Measurements from ENCODE around the gene DEPDC5.

DEPDC5 gene

GRCh38 chr22:31866918-31867317 lies 113.1 kb downstream of the DEPDC5 start:
- DNase-seq (ENCODE audit: extremely low spot score) = no peak
- ChIA-PET POLR2A (no interaction called here), CTCF (no interaction called here)
- TF ChIP-seq CTBP1 (IDR thresholded peaks at IDR 0.05; ENCODE audit: borderline replicate concordance) = no peak

DNA sequence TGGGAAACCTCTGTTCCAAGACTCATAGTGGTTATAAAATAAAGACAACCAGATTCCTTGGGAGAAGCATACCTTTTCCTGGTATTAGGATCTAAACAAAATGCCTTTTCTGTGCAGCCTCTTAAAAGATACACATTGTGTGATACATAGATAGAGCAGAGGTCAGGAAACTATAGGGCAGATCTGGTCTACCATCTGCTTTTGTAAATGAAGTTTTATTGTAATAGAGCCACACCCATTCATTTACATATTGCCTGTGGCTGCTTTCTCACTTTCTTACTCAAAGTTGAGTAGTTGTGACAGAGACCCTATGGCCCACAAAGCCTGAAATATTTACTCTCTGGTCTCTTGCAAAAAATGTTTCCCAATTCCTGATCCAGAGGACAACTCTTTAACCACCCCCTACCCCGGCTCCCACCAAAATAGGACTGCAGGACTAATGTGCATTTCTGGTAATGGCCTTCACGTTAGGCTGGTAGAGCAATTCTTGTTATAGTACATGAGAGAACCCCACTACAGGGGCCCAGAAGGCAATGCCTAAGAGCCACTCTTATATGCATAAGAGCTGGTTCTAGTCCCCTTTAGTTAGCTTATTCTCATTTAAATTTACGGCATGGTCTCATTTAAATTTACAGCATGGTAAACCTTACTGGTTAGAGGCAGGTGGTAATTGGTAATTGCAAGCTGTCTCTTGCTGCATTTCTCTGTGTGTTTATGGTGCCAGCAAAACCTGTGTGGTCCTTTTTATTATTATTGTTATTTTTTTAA lies 113.8 kb downstream of the DEPDC5 start:
- CTCF ChIA-PET = no interaction called here
- TF ChIP-seq CTBP1 (IDR thresholded peaks at IDR 0.05; ENCODE audit: borderline replicate concordance) = no peak
- TF ChIP-seq TARDBP (IDR thresholded peaks at IDR 0.05) = no peak
- no peak for TF ChIP-seq ELF4 (IDR thresholded peaks at IDR 0.05)
- no peak for TF ChIP-seq ARNT (IDR thresholded peaks at IDR 0.05)
- TF ChIP-seq FOXK2 (IDR thresholded peaks at IDR 0.05) = no peak
- TF ChIP-seq, protein P1, sequence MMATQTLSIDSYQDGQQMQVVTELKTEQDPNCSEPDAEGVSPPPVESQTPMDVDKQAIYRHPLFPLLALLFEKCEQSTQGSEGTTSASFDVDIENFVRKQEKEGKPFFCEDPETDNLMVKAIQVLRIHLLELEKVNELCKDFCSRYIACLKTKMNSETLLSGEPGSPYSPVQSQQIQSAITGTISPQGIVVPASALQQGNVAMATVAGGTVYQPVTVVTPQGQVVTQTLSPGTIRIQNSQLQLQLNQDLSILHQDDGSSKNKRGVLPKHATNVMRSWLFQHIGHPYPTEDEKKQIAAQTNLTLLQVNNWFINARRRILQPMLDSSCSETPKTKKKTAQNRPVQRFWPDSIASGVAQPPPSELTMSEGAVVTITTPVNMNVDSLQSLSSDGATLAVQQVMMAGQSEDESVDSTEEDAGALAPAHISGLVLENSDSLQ (IDR thresholded peaks at IDR 0.05) = no peak
- no peak for TF ChIP-seq NFRKB (IDR thresholded peaks at IDR 0.05)
- no peak for DNase-seq (ENCODE audit: extremely low spot score)

DNA sequence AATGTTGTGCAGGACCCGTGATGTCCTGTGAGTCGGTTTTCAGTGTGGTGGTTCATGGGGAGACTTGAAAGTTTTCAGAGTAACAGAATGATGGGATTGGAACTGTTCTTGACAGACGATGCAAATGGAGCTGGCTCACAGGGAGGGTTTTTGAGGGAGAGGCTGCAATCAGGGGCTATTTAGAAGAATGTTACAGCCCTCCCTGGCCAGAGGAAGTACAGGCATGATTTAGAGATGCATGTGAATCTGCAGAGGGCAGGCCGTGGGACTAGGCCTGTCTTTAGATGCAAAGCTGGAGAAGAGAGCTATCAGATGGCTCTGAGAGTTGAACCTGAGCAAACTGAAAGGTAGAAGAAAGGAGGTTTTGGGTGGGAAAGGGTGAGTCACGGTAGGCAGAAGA lies 115.9 kb downstream of the DEPDC5 start:
- TF ChIP-seq HDGF (IDR thresholded peaks at IDR 0.05; ENCODE audit: borderline replicate concordance) (no peak), LEF1 (IDR thresholded peaks at IDR 0.05; ENCODE audit: borderline replicate concordance) (no peak), BHLHE40 (IDR thresholded peaks at IDR 0.05; ENCODE audit: borderline replicate concordance) (no peak), SP1 (IDR thresholded peaks at IDR 0.05) (no peak), TARDBP (IDR thresholded peaks at IDR 0.05) (no peak), CTBP1 (IDR thresholded peaks at IDR 0.05; ENCODE audit: borderline replicate concordance) (no peak)
- TF ChIP-seq, protein P1 (IDR thresholded peaks at IDR 0.05) = no peak
- ChIA-PET POLR2A (interaction anchor here (1.1 kb wide), 1 partner anchor 12 kb away, joined by 4 read pairs; no protein-coding TSS in a partner anchor), CTCF (no interaction called here)
- no peak for DNase-seq (ENCODE audit: extremely low spot score)

More for the DNA sequence above, 113.8 kb downstream of the DEPDC5 start:
- POLR2A ChIA-PET = no interaction called here

GRCh38 chr22:31870890-31871289 lies 117.1 kb downstream of the DEPDC5 start:
- ChIA-PET POLR2A (interaction anchor here (1.1 kb wide), 1 partner anchor 13 kb away, joined by 4 read pairs; no protein-coding TSS in a partner anchor), CTCF (no interaction called here)
- TF ChIP-seq ELF4 (IDR thresholded peaks at IDR 0.05) (no peak), SP1 (IDR thresholded peaks at IDR 0.05) (no peak), FOXK2 (IDR thresholded peaks at IDR 0.05) (no peak), CTBP1 (IDR thresholded peaks at IDR 0.05; ENCODE audit: borderline replicate concordance) (no peak), HDGF (IDR thresholded peaks at IDR 0.05; ENCODE audit: borderline replicate concordance) (no peak), ZNF384 (IDR thresholded peaks at IDR 0.05) (no peak), TARDBP (IDR thresholded peaks at IDR 0.05) (no peak), NFRKB (IDR thresholded peaks at IDR 0.05) (no peak), SUZ12 (IDR thresholded peaks at IDR 0.05) (no peak), FOXA1 (IDR thresholded peaks at IDR 0.05) (no peak), LEF1 (IDR thresholded peaks at IDR 0.05; ENCODE audit: borderline replicate concordance) (no peak)
- TF ChIP-seq, protein P1 (IDR thresholded peaks at IDR 0.05) = no peak
- DNase-seq (ENCODE audit: extremely low spot score) = no peak

- TF ChIP-seq TARDBP (IDR thresholded peaks at IDR 0.05) = no peak
- TF ChIP-seq ARNT (IDR thresholded peaks at IDR 0.05) = no peak
- no peak for TF ChIP-seq ZNF384 (IDR thresholded peaks at IDR 0.05)
- TF ChIP-seq FOXM1 (IDR thresholded peaks at IDR 0.05; ENCODE audit: borderline replicate concordance) = no peak
- no peak for TF ChIP-seq HDGF (IDR thresholded peaks at IDR 0.05; ENCODE audit: borderline replicate concordance)
- no peak for TF ChIP-seq SUZ12 (IDR thresholded peaks at IDR 0.05)
- no peak for TF ChIP-seq ELF4 (IDR thresholded peaks at IDR 0.05)
- POLR2A ChIA-PET = no interaction called here
- DNase-seq (ENCODE audit: extremely low spot score) = no peak
- CTCF ChIA-PET = interaction anchor here (2.3 kb wide), 1 partner anchor 99 kb away, joined by 8 read pairs; no protein-coding TSS in a partner anchor
Observed at GRCh38 chr22:31871480-31871879, 117.7 kb downstream of the DEPDC5 start.

- DNase-seq (ENCODE audit: extremely low spot score) = no peak
- ChIA-PET POLR2A (no interaction called here), CTCF (interaction anchor here (0.6 to 2.3 kb wide), 3 partner anchors 19 to 99 kb away, joined by 3 to 8 read pairs (median 3); no protein-coding TSS in a partner anchor)
- TF ChIP-seq FOXK2 (IDR thresholded peaks at IDR 0.05) (no peak), SP1 (IDR thresholded peaks at IDR 0.05) (no peak), ZNF384 (IDR thresholded peaks at IDR 0.05) (no peak), NFRKB (IDR thresholded peaks at IDR 0.05) (no peak), BHLHE40 (IDR thresholded peaks at IDR 0.05; ENCODE audit: borderline replicate concordance) (no peak), SUZ12 (IDR thresholded peaks at IDR 0.05) (no peak), FOXM1 (IDR thresholded peaks at IDR 0.05; ENCODE audit: borderline replicate concordance) (no peak), CTBP1 (IDR thresholded peaks at IDR 0.05; ENCODE audit: borderline replicate concordance) (no peak), ELF4 (IDR thresholded peaks at IDR 0.05) (no peak)
Observed at GRCh38 chr22:31872209-31872608, 118.4 kb downstream of the DEPDC5 start.

GRCh38 chr22:31874821-31875220 lies 121.0 kb downstream of the DEPDC5 start:
- no peak for TF ChIP-seq TARDBP (IDR thresholded peaks at IDR 0.05)
- no peak for TF ChIP-seq ARNT (IDR thresholded peaks at IDR 0.05)
- no peak for TF ChIP-seq FOXK2 (IDR thresholded peaks at IDR 0.05)
- TF ChIP-seq CTBP1 (IDR thresholded peaks at IDR 0.05; ENCODE audit: borderline replicate concordance) = no peak
- no peak for TF ChIP-seq BHLHE40 (IDR thresholded peaks at IDR 0.05; ENCODE audit: borderline replicate concordance)
- TF ChIP-seq SP1 (IDR thresholded peaks at IDR 0.05) = no peak
- no peak for TF ChIP-seq ELF4 (IDR thresholded peaks at IDR 0.05)
- TF ChIP-seq ZNF384 (IDR thresholded peaks at IDR 0.05) = no peak
- no peak for TF ChIP-seq L3MBTL2 (conservative IDR thresholded peaks at IDR 0.05)
- no peak for TF ChIP-seq LEF1 (IDR thresholded peaks at IDR 0.05; ENCODE audit: borderline replicate concordance)
- TF ChIP-seq, protein P1 (IDR thresholded peaks at IDR 0.05) = no peak
- TF ChIP-seq FOXM1 (IDR thresholded peaks at IDR 0.05; ENCODE audit: borderline replicate concordance) = no peak
- no peak for TF ChIP-seq SUZ12 (IDR thresholded peaks at IDR 0.05)
- TF ChIP-seq NFRKB (IDR thresholded peaks at IDR 0.05) = no peak
- no peak for TF ChIP-seq HDGF (IDR thresholded peaks at IDR 0.05; ENCODE audit: borderline replicate concordance)
- no peak for TF ChIP-seq FOXA1 (IDR thresholded peaks at IDR 0.05)
- CTCF ChIA-PET = no interaction called here
- no peak for DNase-seq (ENCODE audit: extremely low spot score)
- POLR2A ChIA-PET = no interaction called here

All from HEK293T (cell line).